ENCODE measurements around the gene LCLAT1. TPM values are rescaled to one million over a fixed set of nuclear protein-coding genes. Genes with fewer than 3 reads are reported as not detected.

LCLAT1 gene
- total RNA-seq, 2 experiments from 2014 or later, result 8.3 to 10.2 TPM

GRCh38 chr2:30691091-30691947, 244.3 kb downstream of the LCLAT1 start:
- intact Hi-C loops (cut with DNase I, micrococcal nuclease), result loop anchor here in 1 of 2 experiments (5.0 kb wide), 1 partner anchor 504 kb away; no protein-coding TSS in a partner anchor
- Mint-ChIP-seq H3K4me1 (ENCODE audit: low read depth) (no peaks in the 10 kb centered on the region), H3K27me3 (peaks cover 5% of the 10 kb centered on the region), H3K36me3 (ENCODE audit: low read depth) (no peaks in the 10 kb centered on the region), H3K27ac (no peak overlapping the region), H3K9me3 (no peaks in the 10 kb centered on the region), H3K4me3 (no peak overlapping the region)
- Histone ChIP-seq H3K9me3 (ENCODE audit: control insufficient read depth in 1 of 2, insufficient read depth in 1 of 2, low read length in 2 of 2) (no peaks in the 10 kb centered on the region), H3K36me3 (ENCODE audit: insufficient read depth, low read length) (no peaks in the 10 kb centered on the region), H3K27ac (ENCODE audit: low read depth in 1 of 2, low read length in 2 of 2) (no peak overlapping the region), H3K27me3 (ENCODE audit: control insufficient read depth in 1 of 2, insufficient read depth in 2 of 2, low read length in 2 of 2) (peaks cover 0 to 3% of the 10 kb centered on the region in 2 experiments), H3K4me3 (ENCODE audit: low read length) (no peak overlapping the region), H3K4me1 (ENCODE audit: insufficient read depth, low read length) (no peaks in the 10 kb centered on the region)
- POLR2A ChIA-PET, result no interaction called here
- CTCF ChIA-PET, result interaction anchor here (1.5 kb wide), 1 partner anchor 20 kb away, joined by 4 read pairs; no protein-coding TSS in a partner anchor
- DNase-seq (no peak), ATAC-seq (ENCODE audit: poor library complexity) (no peak)
- TF ChIP-seq, protein P1, sequence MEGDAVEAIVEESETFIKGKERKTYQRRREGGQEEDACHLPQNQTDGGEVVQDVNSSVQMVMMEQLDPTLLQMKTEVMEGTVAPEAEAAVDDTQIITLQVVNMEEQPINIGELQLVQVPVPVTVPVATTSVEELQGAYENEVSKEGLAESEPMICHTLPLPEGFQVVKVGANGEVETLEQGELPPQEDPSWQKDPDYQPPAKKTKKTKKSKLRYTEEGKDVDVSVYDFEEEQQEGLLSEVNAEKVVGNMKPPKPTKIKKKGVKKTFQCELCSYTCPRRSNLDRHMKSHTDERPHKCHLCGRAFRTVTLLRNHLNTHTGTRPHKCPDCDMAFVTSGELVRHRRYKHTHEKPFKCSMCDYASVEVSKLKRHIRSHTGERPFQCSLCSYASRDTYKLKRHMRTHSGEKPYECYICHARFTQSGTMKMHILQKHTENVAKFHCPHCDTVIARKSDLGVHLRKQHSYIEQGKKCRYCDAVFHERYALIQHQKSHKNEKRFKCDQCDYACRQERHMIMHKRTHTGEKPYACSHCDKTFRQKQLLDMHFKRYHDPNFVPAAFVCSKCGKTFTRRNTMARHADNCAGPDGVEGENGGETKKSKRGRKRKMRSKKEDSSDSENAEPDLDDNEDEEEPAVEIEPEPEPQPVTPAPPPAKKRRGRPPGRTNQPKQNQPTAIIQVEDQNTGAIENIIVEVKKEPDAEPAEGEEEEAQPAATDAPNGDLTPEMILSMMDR (IDR thresholded peaks at IDR 0.05), result no peak

GRCh38 chr2:30691948-30692828, 245.1 kb downstream of the LCLAT1 start:
- Mint-ChIP-seq H3K9me3 (no peaks in the 10 kb centered on the region), H3K4me3 (no peak overlapping the region), H3K27ac (no peak overlapping the region), H3K36me3 (ENCODE audit: low read depth) (no peaks in the 10 kb centered on the region), H3K4me1 (ENCODE audit: low read depth) (no peaks in the 10 kb centered on the region), H3K27me3 (peaks cover 5% of the 10 kb centered on the region)
- no peak overlapping the region for H3K27ac ChIP-seq (ENCODE audit: low read depth in 1 of 2, low read length in 2 of 2)
- DNase-seq (no peak), ATAC-seq (ENCODE audit: poor library complexity) (no peak)
- CTCF ChIA-PET, result interaction anchor here (1.4 to 1.5 kb wide), 2 partner anchors 10 to 19 kb away, joined by 4 read pairs; no protein-coding TSS in a partner anchor
- no peaks in the 10 kb centered on the region for H3K4me1 ChIP-seq (ENCODE audit: insufficient read depth, low read length)
- POLR2A ChIA-PET, result no interaction called here
- H3K27me3 ChIP-seq (ENCODE audit: control insufficient read depth in 1 of 2, insufficient read depth in 2 of 2, low read length in 2 of 2), result peaks cover 0 to 3% of the 10 kb centered on the region in 2 experiments
- intact Hi-C loops (cut with DNase I, micrococcal nuclease), result loop anchor here in 1 of 2 experiments (5.0 kb wide), 1 partner anchor 505 kb away; no protein-coding TSS in a partner anchor
- TF ChIP-seq, protein P1 (IDR thresholded peaks at IDR 0.05), result no peak
- H3K4me3 ChIP-seq (ENCODE audit: low read length), result no peak overlapping the region
- H3K36me3 ChIP-seq (ENCODE audit: insufficient read depth, low read length), result no peaks in the 10 kb centered on the region
- no peaks in the 10 kb centered on the region for H3K9me3 ChIP-seq (ENCODE audit: control insufficient read depth in 1 of 2, insufficient read depth in 1 of 2, low read length in 2 of 2)

GRCh38 chr2:30692829-30693275, 245.8 kb downstream of the LCLAT1 start:
- POLR2A ChIA-PET, result no interaction called here
- DNase-seq (no peak), ATAC-seq (ENCODE audit: poor library complexity) (no peak)
- H3K4me3 Mint-ChIP-seq, result no peak overlapping the region
- peaks cover 5% of the 10 kb centered on the region for H3K27me3 Mint-ChIP-seq
- Histone ChIP-seq H3K27ac (ENCODE audit: low read depth in 1 of 2, low read length in 2 of 2) (no peak overlapping the region), H3K36me3 (ENCODE audit: insufficient read depth, low read length) (no peaks in the 10 kb centered on the region), H3K27me3 (ENCODE audit: control insufficient read depth in 1 of 2, insufficient read depth in 2 of 2, low read length in 2 of 2) (peaks cover 0 to 3% of the 10 kb centered on the region in 2 experiments), H3K9me3 (ENCODE audit: control insufficient read depth in 1 of 2, insufficient read depth in 1 of 2, low read length in 2 of 2) (no peaks in the 10 kb centered on the region), H3K4me1 (ENCODE audit: insufficient read depth, low read length) (no peaks in the 10 kb centered on the region), H3K4me3 (ENCODE audit: low read length) (no peak overlapping the region)
- TF ChIP-seq, protein P1 (IDR thresholded peaks at IDR 0.05), result no peak
- H3K27ac Mint-ChIP-seq, result no peak overlapping the region
- H3K9me3 Mint-ChIP-seq, result no peaks in the 10 kb centered on the region
- intact Hi-C loops (cut with DNase I, micrococcal nuclease), result loop anchor here in 1 of 2 experiments (5.0 kb wide), 1 partner anchor 506 kb away; no protein-coding TSS in a partner anchor
- CTCF ChIA-PET, result interaction anchor here (1.4 kb wide), 1 partner anchor 9 kb away, joined by 4 read pairs; no protein-coding TSS in a partner anchor
- no peaks in the 10 kb centered on the region for H3K36me3 Mint-ChIP-seq (ENCODE audit: low read depth)
- H3K4me1 Mint-ChIP-seq (ENCODE audit: low read depth), result no peaks in the 10 kb centered on the region

All from CD4-positive, alpha-beta T cell (primary cell).